Neural cell (in vitro differentiated cells): ENCODE measurements around the gene FAT2. TPM values are rescaled to one million over a fixed set of nuclear protein-coding genes. Genes with fewer than 3 reads are reported as not detected.

Experiments used
- H2AFZ ChIP-seq: fragments of 200-600, 300-800 bp; sonication (generic), shearing (Covaris generic); 2 replicates; pipeline ENCODE4 v1.6.0; 2014; ENCODE audit warnings: low read depth, mild to moderate bottlenecking, antibody characterized with exemption, low read length, moderate library complexity
- H3F3A ChIP-seq: fragments of 200-600 bp; shearing (Covaris generic); 2 replicates; pipeline ENCODE4 v1.6.1; 2016; ENCODE audit warnings: mild to moderate bottlenecking, moderate library complexity, mixed read lengths, antibody characterized with exemption, low read length; ENCODE audit not compliant: insufficient read depth, poor library complexity, severe bottlenecking
- H3K27ac ChIP-seq: fragments of 200-600, 300-800 bp; sonication (generic), shearing (Covaris generic); 2 replicates; pipeline ENCODE4 v1.5.1; 2014; ENCODE audit warnings: mild to moderate bottlenecking, low read length, moderate library complexity
- H3K27me3 ChIP-seq: fragments of 300-800, 200-600 bp; sonication (generic), shearing (Covaris generic); 2 replicates; pipeline ENCODE4 v1.6.0; 2014; ENCODE audit warnings: mild to moderate bottlenecking, low read depth, low read length, moderate library complexity; ENCODE audit not compliant: insufficient read depth
- H3K36me3 ChIP-seq: fragments of 300-800, 200-600 bp; sonication (generic), shearing (Covaris generic); 2 replicates; pipeline ENCODE4 v1.5.1; 2014; ENCODE audit warnings: mild to moderate bottlenecking, antibody characterized with exemption, low read length, moderate library complexity; ENCODE audit not compliant: insufficient read depth
- H3K4me2 ChIP-seq: fragments of 300-800, 200-600 bp; sonication (generic), shearing (Covaris generic); 2 replicates; pipeline ENCODE4 v1.6.0; 2014; ENCODE audit warnings: mild to moderate bottlenecking, low read length
- H3K4me3 ChIP-seq: fragments of 300-800, 200-600 bp; sonication (generic), shearing (Covaris generic); 2 replicates; pipeline ENCODE4 v1.5.1; 2014; ENCODE audit warnings: mild to moderate bottlenecking, low read length, moderate library complexity
- H3K79me2 ChIP-seq: fragments of 200-600 bp; shearing (Covaris generic); replicated peaks from 2 replicates; pipeline ENCODE4 v1.6.0; 2014; ENCODE audit warnings: mild to moderate bottlenecking, low read length, moderate library complexity; ENCODE audit not compliant: insufficient read depth
- H3K9ac ChIP-seq: fragments of 300-800, 200-600 bp; sonication (generic), shearing (Covaris generic); 2 replicates; pipeline ENCODE4 v1.6.1; 2016; ENCODE audit warnings: mild to moderate bottlenecking, low read length, mixed read lengths
- H3K9me2 ChIP-seq: fragments of 200-600 bp; shearing (Covaris generic); 2 replicates; pipeline ENCODE4 v1.6.1; 2016; ENCODE audit warnings: mild to moderate bottlenecking, low read length, mixed read lengths; ENCODE audit not compliant: insufficient read depth
- H3K9me3 ChIP-seq: fragments of 200-600, 300-800 bp; sonication (generic), shearing (Covaris generic); 2 replicates; pipeline ENCODE4 v1.6.1; 2016; ENCODE audit warnings: mild to moderate bottlenecking, mixed run types, low read length, moderate library complexity, mixed read lengths
- H4K20me1 ChIP-seq: fragments of 200-600 bp; shearing (Covaris generic); 2 replicates; pipeline ENCODE4 v1.6.1; 2016; ENCODE audit warnings: mild to moderate bottlenecking, mixed run types; ENCODE audit not compliant: insufficient read depth
- EP300 ChIP-seq: fragments of 450-650 bp; conservative IDR thresholded peaks from 2 replicates; pipeline ENCODE4 v1.6.1; 2014; ENCODE audit warnings: antibody characterized with exemption, mild to moderate bottlenecking, moderate library complexity; ENCODE audit not compliant: poor library complexity, severe bottlenecking
- EZH2 ChIP-seq: fragments of 200-600, 300-800 bp; shearing (Covaris generic), sonication (generic); IDR thresholded peaks from 2 replicates; pipeline ENCODE4 v1.6.1; 2014; ENCODE audit warnings: antibody characterized with exemption, low read length, borderline replicate concordance, mild to moderate bottlenecking; ENCODE audit not compliant: insufficient read depth, poor library complexity, severe bottlenecking
- MXI1 ChIP-seq: fragments of 450-650 bp; conservative IDR thresholded peaks from 2 replicates; pipeline ENCODE4 v1.6.1; 2014; ENCODE audit warnings: antibody characterized with exemption, mild to moderate bottlenecking; ENCODE audit not compliant: poor library complexity, severe bottlenecking
- POLR2AphosphoS5 ChIP-seq: IDR thresholded peaks from 2 replicates; pipeline ENCODE4 v1.6.1; 2012
- RAD21 ChIP-seq: fragments of 450-650 bp; conservative IDR thresholded peaks from 2 replicates; pipeline ENCODE4 v1.6.1; 2014; ENCODE audit warnings: antibody characterized with exemption, mild to moderate bottlenecking, moderate library complexity
- SMC3 ChIP-seq: fragments of 450-650 bp; conservative IDR thresholded peaks from 2 replicates; pipeline ENCODE4 v1.6.1; 2014; ENCODE audit warnings: antibody characterized with exemption, mild to moderate bottlenecking, moderate library complexity; ENCODE audit not compliant: poor library complexity
- TAF1 ChIP-seq: IDR thresholded peaks from 2 replicates; pipeline ENCODE4 v1.6.1; 2012; ENCODE audit warnings: low read depth
- polyA plus RNA-seq: library from polyadenylated mRNA; depleted of rRNA; stranded (reverse); fragments of >200 nt; gene quantifications from 2 replicates; pipeline ENCODE4 v1.2.3, GENCODE V29; 2014
- TF ChIP-seq, protein P1 (sequence below): fragments of 450-650 bp; IDR thresholded peaks from 2 replicates; pipeline ENCODE4 v1.5.1; 2014; ENCODE audit warnings: antibody characterized with exemption, mild to moderate bottlenecking, moderate library complexity; ENCODE audit not compliant: poor library complexity, severe bottlenecking

Gene FAT2
- polyA plus RNA-seq, 1 donor from 2014 or later = not detected

DNA sequence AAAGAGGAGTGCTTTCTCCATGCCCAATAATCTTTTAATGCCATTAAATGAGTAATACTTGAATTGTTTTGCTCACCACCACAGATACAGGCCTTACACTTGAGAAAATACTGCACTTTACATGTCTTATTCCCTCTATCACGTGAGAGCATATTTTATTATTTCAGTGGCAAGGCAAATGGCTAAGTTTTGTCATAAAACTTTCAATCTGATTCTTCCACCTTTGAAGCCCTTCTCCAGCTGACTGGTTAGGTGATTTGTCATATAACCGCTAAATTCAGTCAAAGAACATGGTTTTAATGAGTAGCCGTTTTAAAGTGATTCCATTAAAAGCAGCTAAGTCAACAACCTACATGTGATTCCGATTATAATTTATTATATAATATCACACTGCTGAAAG lies 43.8 kb downstream of the FAT2 start:
- Histone ChIP-seq H3K79me2 (no peaks in the 10 kb centered on the region), H3K4me2 (no peak overlapping the region), H3K4me3 (no peak overlapping the region), H3K27ac (no peak overlapping the region), H3F3A (no peaks in the 10 kb centered on the region), H3K36me3 (no peaks in the 10 kb centered on the region), H4K20me1 (no peaks in the 10 kb centered on the region), H3K27me3 (no peaks in the 10 kb centered on the region), H2AFZ (no peak overlapping the region), H3K9me2 (no peaks in the 10 kb centered on the region), H3K9ac (no peak overlapping the region), H3K9me3 (no peaks in the 10 kb centered on the region)
- TF ChIP-seq EZH2 = no peak
- TF ChIP-seq SMC3 = no peak
- no peak for TF ChIP-seq POLR2AphosphoS5
- no peak for TF ChIP-seq RAD21
- TF ChIP-seq, protein P1, sequence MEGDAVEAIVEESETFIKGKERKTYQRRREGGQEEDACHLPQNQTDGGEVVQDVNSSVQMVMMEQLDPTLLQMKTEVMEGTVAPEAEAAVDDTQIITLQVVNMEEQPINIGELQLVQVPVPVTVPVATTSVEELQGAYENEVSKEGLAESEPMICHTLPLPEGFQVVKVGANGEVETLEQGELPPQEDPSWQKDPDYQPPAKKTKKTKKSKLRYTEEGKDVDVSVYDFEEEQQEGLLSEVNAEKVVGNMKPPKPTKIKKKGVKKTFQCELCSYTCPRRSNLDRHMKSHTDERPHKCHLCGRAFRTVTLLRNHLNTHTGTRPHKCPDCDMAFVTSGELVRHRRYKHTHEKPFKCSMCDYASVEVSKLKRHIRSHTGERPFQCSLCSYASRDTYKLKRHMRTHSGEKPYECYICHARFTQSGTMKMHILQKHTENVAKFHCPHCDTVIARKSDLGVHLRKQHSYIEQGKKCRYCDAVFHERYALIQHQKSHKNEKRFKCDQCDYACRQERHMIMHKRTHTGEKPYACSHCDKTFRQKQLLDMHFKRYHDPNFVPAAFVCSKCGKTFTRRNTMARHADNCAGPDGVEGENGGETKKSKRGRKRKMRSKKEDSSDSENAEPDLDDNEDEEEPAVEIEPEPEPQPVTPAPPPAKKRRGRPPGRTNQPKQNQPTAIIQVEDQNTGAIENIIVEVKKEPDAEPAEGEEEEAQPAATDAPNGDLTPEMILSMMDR = no peak

DNA sequence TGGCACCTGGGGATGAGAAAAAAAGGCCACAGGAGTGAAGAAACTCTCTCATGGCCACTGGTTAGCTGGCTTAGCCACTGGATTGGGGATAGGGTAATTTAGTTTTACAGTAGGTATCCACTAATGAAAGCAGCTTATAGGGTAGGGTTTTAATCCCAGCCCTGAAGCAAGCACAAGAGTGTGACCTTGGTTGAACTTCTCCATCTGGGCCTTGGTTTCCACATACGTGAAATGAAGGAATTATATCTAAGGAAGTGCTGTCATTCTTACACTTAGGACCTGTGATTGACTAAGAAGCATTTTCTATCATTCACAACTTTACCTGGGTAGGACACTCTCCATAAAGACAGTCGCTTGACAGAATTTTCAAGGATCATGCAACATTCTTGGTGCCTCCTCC lies 49.6 kb downstream of the FAT2 start:
- Histone ChIP-seq H3K27ac (no peak overlapping the region), H3K4me2 (no peak overlapping the region), H3K9me3 (no peaks in the 10 kb centered on the region), H3K9me2 (no peaks in the 10 kb centered on the region), H3F3A (no peaks in the 10 kb centered on the region), H2AFZ (no peak overlapping the region), H3K9ac (no peak overlapping the region), H3K27me3 (no peaks in the 10 kb centered on the region), H3K4me3 (no peak overlapping the region), H3K36me3 (no peaks in the 10 kb centered on the region), H4K20me1 (no peaks in the 10 kb centered on the region), H3K79me2 (no peaks in the 10 kb centered on the region)
- TF ChIP-seq EZH2 = no peak
- TF ChIP-seq MXI1 = no peak
- no peak for TF ChIP-seq EP300
- no peak for TF ChIP-seq RAD21
- TF ChIP-seq TAF1 = no peak
- TF ChIP-seq POLR2AphosphoS5 = no peak
- TF ChIP-seq, protein P1 = no peak

Other genes with a start within 250 kb of the FAT2 start
- gene SLC36A2, start 243.8 kb downstream of the FAT2 start, polyA plus RNA-seq = not detected in 2 replicates
- 5.0 and 5.3 TPM in 2 replicates for gene SLC36A1, start 143.7 kb downstream of the FAT2 start, polyA plus RNA-seq
- gene SPARC, start 95.6 kb upstream of the FAT2 start, polyA plus RNA-seq = 15.3 and 17.7 TPM in 2 replicates
- 79.9 and 151 TPM in 2 replicates for gene ATOX1, start 167.3 kb upstream of the FAT2 start, polyA plus RNA-seq
- gene G3BP1, start 180.6 kb upstream of the FAT2 start, polyA plus RNA-seq = 41.5 and 65.5 TPM in 2 replicates